HG02870 (cell line): ENCODE results near the gene SLC25A43.
"Not testable (repeated sequence)": the region's sequence is repeated elsewhere in the genome, so short reads cannot be mapped to it uniquely, and the experiment has no call there.

ENCODE experiments used
- ATAC-seq: cut with Tn5 transposase; IDR thresholded peaks from one replicate; pipeline ENCODE4 v1.9.1; 2021; ENCODE audit warnings: mild to moderate bottlenecking, moderate library complexity; ENCODE audit not compliant: unreplicated experiment

Gene SLC25A43

GRCh38 chrX:119398974-119399771 lies at the start of gene SLC25A43:
Gene SLC25A43, plus strand, starts transcription at chrX:119399336. Its CDS starts 68 bp downstream, at chrX:119399404.
- peak; percentile 84 for ATAC-seq

GRCh38 chrX:119359618-119360382 lies 39.3 kb upstream of the SLC25A43 start:
- no peak for ATAC-seq

- not testable (repeated sequence) for ATAC-seq
These were observed 37.7 kb upstream of the SLC25A43 start for GRCh38 chrX:119361451-119361850.

GRCh38 chrX:119362074-119362473 lies 37.1 kb upstream of the SLC25A43 start:
- not testable (repeated sequence) for ATAC-seq

- no peak for ATAC-seq
These were observed 35.7 kb upstream of the SLC25A43 start for GRCh38 chrX:119363391-119363790.

- not testable (repeated sequence) for ATAC-seq
These were observed 27.3 kb upstream of the SLC25A43 start for GRCh38 chrX:119371861-119372260.

- no peak for ATAC-seq
These were observed 24.4 kb upstream of the SLC25A43 start for GRCh38 chrX:119374736-119375135.

GRCh38 chrX:119375561-119375960 lies 23.6 kb upstream of the SLC25A43 start:
- no peak for ATAC-seq

- ATAC-seq = no peak
These were observed 22.8 kb upstream of the SLC25A43 start for GRCh38 chrX:119376312-119376711.

- ATAC-seq = no peak
These were observed 17.7 kb upstream of the SLC25A43 start for GRCh38 chrX:119381349-119381944.

GRCh38 chrX:119382606-119383005 lies 16.5 kb upstream of the SLC25A43 start:
- no peak for ATAC-seq

GRCh38 chrX:119386685-119387084 lies 12.5 kb upstream of the SLC25A43 start:
- ATAC-seq = not testable (repeated sequence)

- ATAC-seq = not testable (repeated sequence)
These were observed 11.7 kb upstream of the SLC25A43 start for GRCh38 chrX:119387426-119387825.

GRCh38 chrX:119389214-119389613 lies 9.9 kb upstream of the SLC25A43 start:
- ATAC-seq = no peak

GRCh38 chrX:119389871-119390501 lies 9.2 kb upstream of the SLC25A43 start:
- ATAC-seq = no peak

- ATAC-seq = no peak
These were observed 7.9 kb upstream of the SLC25A43 start for GRCh38 chrX:119391279-119391678.

- ATAC-seq = no peak
These were observed 6.0 kb upstream of the SLC25A43 start for GRCh38 chrX:119393144-119393543.

- no peak for ATAC-seq
These were observed 556 bp upstream of the SLC25A43 start for GRCh38 chrX:119398587-119398973.

- ATAC-seq = peak; percentile 18
These were observed 601 bp downstream of the SLC25A43 start for GRCh38 chrX:119399772-119400101.

- ATAC-seq = no peak
These were observed 2.4 kb downstream of the SLC25A43 start for GRCh38 chrX:119401569-119401968.

GRCh38 chrX:119402588-119402987 lies 3.5 kb downstream of the SLC25A43 start:
- ATAC-seq = no peak
